ENCODE results near the gene KRTAP5-9.

GRCh38 chr11:71502026-71502425 is 46.2 kb upstream of the KRTAP5-9 start:
- TF ChIP-seq POLR2AphosphoS5 (IDR thresholded peaks at IDR 0.05): no peak
- TF ChIP-seq, protein P1, sequence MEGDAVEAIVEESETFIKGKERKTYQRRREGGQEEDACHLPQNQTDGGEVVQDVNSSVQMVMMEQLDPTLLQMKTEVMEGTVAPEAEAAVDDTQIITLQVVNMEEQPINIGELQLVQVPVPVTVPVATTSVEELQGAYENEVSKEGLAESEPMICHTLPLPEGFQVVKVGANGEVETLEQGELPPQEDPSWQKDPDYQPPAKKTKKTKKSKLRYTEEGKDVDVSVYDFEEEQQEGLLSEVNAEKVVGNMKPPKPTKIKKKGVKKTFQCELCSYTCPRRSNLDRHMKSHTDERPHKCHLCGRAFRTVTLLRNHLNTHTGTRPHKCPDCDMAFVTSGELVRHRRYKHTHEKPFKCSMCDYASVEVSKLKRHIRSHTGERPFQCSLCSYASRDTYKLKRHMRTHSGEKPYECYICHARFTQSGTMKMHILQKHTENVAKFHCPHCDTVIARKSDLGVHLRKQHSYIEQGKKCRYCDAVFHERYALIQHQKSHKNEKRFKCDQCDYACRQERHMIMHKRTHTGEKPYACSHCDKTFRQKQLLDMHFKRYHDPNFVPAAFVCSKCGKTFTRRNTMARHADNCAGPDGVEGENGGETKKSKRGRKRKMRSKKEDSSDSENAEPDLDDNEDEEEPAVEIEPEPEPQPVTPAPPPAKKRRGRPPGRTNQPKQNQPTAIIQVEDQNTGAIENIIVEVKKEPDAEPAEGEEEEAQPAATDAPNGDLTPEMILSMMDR (IDR thresholded peaks at IDR 0.05): no peak

All from upper lobe of left lung (tissue), 4 donors.